Measurements from ENCODE around the gene MTMR6. TPM values are rescaled to one million over a fixed set of nuclear protein-coding genes. Genes with fewer than 3 reads are reported as not detected.

Gene MTMR6
- total RNA-seq, 1 donor from 2014 or later: 21.2 TPM

DNA sequence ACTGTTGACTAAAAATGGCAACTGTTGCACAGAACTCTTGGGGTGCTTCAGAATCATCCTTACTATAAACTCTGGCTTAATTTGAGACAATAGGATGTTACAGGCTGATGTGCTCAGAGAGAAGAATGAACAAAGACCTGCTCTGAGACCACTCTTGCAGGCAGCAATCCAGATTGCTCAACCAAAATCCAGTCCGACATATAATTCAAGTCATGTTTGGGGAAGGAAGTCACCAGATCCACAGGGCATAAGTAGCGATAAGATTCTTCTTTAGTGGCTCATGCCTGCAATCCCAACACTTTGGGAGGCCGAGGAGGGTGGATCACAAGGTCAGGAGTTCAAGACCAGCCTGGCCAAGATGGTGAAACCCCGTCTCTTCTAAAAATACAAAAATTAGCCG, 20.6 kb downstream of the MTMR6 start:
- Mint-ChIP-seq H3K9me3 (ENCODE audit: unreplicated experiment) (no peaks in the 10 kb centered on the region), H3K27me3 (ENCODE audit: unreplicated experiment) (no peaks in the 10 kb centered on the region)

DNA sequence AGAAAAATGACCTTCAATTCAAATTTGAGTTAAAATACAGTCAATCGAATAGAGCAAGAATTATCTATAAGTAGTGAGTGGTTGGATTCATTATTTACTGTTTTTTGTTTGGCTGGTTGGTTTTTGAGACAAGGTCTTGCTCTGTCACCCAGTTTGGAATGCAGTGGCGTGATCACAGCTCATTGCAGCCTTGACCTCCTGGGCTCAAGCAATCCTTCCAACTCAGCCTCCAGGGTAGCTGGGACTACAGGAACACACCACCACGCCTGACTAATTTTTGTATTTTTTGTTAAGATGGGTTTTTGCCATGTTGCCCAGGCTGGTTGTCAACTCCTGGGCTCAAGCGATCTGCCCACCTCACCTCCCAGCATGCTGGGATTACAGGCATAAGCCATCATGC, 25.0 kb downstream of the MTMR6 start:
- no peaks in the 10 kb centered on the region for H3K27me3 Mint-ChIP-seq (ENCODE audit: unreplicated experiment)
- no peak for DNase-seq (ENCODE audit: low spot score)
- H3K36me3 Mint-ChIP-seq (ENCODE audit: low read depth, unreplicated experiment): peaks cover 26% of the 10 kb centered on the region
- TF ChIP-seq, protein P1, sequence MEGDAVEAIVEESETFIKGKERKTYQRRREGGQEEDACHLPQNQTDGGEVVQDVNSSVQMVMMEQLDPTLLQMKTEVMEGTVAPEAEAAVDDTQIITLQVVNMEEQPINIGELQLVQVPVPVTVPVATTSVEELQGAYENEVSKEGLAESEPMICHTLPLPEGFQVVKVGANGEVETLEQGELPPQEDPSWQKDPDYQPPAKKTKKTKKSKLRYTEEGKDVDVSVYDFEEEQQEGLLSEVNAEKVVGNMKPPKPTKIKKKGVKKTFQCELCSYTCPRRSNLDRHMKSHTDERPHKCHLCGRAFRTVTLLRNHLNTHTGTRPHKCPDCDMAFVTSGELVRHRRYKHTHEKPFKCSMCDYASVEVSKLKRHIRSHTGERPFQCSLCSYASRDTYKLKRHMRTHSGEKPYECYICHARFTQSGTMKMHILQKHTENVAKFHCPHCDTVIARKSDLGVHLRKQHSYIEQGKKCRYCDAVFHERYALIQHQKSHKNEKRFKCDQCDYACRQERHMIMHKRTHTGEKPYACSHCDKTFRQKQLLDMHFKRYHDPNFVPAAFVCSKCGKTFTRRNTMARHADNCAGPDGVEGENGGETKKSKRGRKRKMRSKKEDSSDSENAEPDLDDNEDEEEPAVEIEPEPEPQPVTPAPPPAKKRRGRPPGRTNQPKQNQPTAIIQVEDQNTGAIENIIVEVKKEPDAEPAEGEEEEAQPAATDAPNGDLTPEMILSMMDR (IDR thresholded peaks at IDR 0.05; ENCODE audit: unreplicated experiment): no peak
- no peak overlapping the region for H3K4me3 Mint-ChIP-seq (ENCODE audit: unreplicated experiment)
- no peaks in the 10 kb centered on the region for H3K9me3 Mint-ChIP-seq (ENCODE audit: unreplicated experiment)
- H3K4me1 Mint-ChIP-seq (ENCODE audit: unreplicated experiment): no peaks in the 10 kb centered on the region
- H3K27ac Mint-ChIP-seq (ENCODE audit: unreplicated experiment): no peak overlapping the region

More for the DNA sequence above, 20.6 kb downstream of the MTMR6 start:
- Mint-ChIP-seq H3K4me1 (ENCODE audit: unreplicated experiment) (no peaks in the 10 kb centered on the region), H3K27ac (ENCODE audit: unreplicated experiment) (no peak overlapping the region), H3K36me3 (ENCODE audit: low read depth, unreplicated experiment) (peaks cover 19% of the 10 kb centered on the region), H3K4me3 (ENCODE audit: unreplicated experiment) (no peak overlapping the region)
- DNase-seq (ENCODE audit: low spot score): no peak
- TF ChIP-seq, protein P1 (IDR thresholded peaks at IDR 0.05; ENCODE audit: unreplicated experiment): no peak

DNA sequence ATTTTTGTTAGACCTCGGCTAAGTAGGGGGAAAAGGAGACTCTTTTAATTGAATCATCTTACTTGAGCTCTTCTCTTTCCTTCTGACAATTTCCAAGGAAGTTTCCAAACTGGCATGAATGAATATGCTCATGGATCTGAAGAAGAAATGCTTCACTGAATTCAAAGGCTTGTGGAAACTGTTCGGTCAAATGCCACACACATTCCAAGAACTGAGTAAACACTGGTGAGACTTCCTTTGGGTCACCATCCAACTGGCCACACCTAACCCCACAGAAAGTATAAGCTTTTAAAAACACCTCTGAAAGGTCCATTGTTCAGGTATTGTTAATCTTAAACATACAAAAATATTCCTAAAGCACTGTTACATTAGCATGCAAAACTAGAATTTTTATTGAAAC, 33.6 kb downstream of the MTMR6 start:
- no peaks in the 10 kb centered on the region for H3K4me1 Mint-ChIP-seq (ENCODE audit: unreplicated experiment)
- DNase-seq (ENCODE audit: low spot score): no peak
- no peak overlapping the region for H3K4me3 Mint-ChIP-seq (ENCODE audit: unreplicated experiment)
- no peak overlapping the region for H3K27ac Mint-ChIP-seq (ENCODE audit: unreplicated experiment)
- no peaks in the 10 kb centered on the region for H3K27me3 Mint-ChIP-seq (ENCODE audit: unreplicated experiment)
- peaks cover 17% of the 10 kb centered on the region for H3K36me3 Mint-ChIP-seq (ENCODE audit: low read depth, unreplicated experiment)
- H3K9me3 Mint-ChIP-seq (ENCODE audit: unreplicated experiment): no peaks in the 10 kb centered on the region
- TF ChIP-seq, protein P1 (IDR thresholded peaks at IDR 0.05; ENCODE audit: unreplicated experiment): no peak

DNA sequence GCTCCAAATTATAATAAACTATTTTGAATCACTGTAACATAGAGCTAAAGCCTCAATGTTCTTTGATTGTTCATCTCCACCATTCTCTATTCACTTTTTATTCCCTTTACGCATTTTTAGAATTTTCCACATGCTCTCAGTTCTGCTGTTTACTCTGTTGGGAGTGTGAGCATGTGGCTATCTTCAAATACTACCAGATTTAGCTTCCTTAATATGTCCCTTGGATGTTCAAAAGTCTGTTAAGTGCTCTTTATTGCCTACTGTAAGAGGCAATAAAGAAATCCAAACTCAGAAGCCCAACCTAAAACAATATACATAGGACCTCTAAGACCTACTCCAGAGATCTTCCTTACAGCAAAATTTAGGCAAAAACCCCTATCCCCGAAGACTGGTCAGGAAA, 34.5 kb downstream of the MTMR6 start:
- H3K4me1 Mint-ChIP-seq (ENCODE audit: unreplicated experiment): no peaks in the 10 kb centered on the region
- no peak overlapping the region for H3K27ac Mint-ChIP-seq (ENCODE audit: unreplicated experiment)
- peaks cover 16% of the 10 kb centered on the region for H3K36me3 Mint-ChIP-seq (ENCODE audit: low read depth, unreplicated experiment)
- no peak overlapping the region for H3K4me3 Mint-ChIP-seq (ENCODE audit: unreplicated experiment)
- H3K27me3 Mint-ChIP-seq (ENCODE audit: unreplicated experiment): no peaks in the 10 kb centered on the region
- no peak for DNase-seq (ENCODE audit: low spot score)
- H3K9me3 Mint-ChIP-seq (ENCODE audit: unreplicated experiment): no peaks in the 10 kb centered on the region
- TF ChIP-seq, protein P1 (IDR thresholded peaks at IDR 0.05; ENCODE audit: unreplicated experiment): no peak

DNA sequence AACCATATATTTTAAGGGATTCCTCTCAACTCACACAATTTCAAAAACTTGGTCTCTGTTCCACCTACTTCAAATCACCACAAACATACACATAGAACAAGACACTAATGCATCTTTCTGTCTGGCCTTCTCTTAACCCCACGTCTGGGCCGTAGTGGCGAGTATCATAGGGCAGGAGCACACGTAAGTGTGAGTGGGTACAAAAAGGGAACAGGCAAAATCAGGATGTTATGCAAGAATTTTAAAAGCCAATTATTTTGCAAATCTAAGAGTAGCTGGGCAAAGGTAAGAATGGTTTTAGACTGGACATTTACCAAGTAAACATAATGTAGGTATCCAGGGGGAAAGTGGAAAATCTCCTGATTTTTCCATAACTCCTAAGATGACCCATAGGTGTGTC, 35.1 kb downstream of the MTMR6 start:
- peaks cover 11% of the 10 kb centered on the region for H3K36me3 Mint-ChIP-seq (ENCODE audit: low read depth, unreplicated experiment)
- H3K9me3 Mint-ChIP-seq (ENCODE audit: unreplicated experiment): no peaks in the 10 kb centered on the region
- no peaks in the 10 kb centered on the region for H3K27me3 Mint-ChIP-seq (ENCODE audit: unreplicated experiment)
- no peak for DNase-seq (ENCODE audit: low spot score)
- H3K4me1 Mint-ChIP-seq (ENCODE audit: unreplicated experiment): no peaks in the 10 kb centered on the region
- TF ChIP-seq, protein P1 (IDR thresholded peaks at IDR 0.05; ENCODE audit: unreplicated experiment): no peak
- no peak overlapping the region for H3K27ac Mint-ChIP-seq (ENCODE audit: unreplicated experiment)
- H3K4me3 Mint-ChIP-seq (ENCODE audit: unreplicated experiment): no peak overlapping the region
